ENCODE data around the gene SWI5.

DNA sequence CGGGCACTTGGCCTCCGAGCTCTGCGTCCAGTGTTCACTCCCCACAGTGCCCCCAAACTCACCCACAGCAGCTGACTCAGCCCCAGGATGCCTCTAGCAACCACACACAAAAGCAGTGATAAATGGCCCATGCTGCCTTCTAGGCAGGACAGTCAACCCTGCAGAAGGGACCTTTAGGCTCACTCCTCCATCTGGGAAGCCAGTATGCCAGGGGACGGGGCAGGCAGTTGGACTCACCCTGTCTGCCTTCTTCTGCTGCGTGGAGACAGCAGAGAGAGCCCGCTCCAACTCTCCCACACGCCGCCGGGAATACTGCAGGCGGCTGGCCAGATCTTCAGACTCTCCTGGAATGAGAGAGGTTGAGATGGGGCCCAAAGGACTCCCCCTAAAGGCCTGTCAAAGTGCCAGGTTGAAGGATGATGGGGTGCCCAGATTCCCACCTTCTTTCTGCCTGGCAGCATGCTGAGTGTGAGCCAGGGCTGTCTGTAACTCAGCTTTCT, 10.7 kb upstream of the SWI5 start:
- TF ChIP-seq, protein P1, sequence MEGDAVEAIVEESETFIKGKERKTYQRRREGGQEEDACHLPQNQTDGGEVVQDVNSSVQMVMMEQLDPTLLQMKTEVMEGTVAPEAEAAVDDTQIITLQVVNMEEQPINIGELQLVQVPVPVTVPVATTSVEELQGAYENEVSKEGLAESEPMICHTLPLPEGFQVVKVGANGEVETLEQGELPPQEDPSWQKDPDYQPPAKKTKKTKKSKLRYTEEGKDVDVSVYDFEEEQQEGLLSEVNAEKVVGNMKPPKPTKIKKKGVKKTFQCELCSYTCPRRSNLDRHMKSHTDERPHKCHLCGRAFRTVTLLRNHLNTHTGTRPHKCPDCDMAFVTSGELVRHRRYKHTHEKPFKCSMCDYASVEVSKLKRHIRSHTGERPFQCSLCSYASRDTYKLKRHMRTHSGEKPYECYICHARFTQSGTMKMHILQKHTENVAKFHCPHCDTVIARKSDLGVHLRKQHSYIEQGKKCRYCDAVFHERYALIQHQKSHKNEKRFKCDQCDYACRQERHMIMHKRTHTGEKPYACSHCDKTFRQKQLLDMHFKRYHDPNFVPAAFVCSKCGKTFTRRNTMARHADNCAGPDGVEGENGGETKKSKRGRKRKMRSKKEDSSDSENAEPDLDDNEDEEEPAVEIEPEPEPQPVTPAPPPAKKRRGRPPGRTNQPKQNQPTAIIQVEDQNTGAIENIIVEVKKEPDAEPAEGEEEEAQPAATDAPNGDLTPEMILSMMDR (IDR thresholded peaks at IDR 0.05), result no peak
- no peak for TF ChIP-seq POLR2A (IDR thresholded peaks at IDR 0.05)

All from Peyer's patch (tissue), 4 donors.